ENCODE data around the gene ARPC5.

The ARPC5 gene

DNA sequence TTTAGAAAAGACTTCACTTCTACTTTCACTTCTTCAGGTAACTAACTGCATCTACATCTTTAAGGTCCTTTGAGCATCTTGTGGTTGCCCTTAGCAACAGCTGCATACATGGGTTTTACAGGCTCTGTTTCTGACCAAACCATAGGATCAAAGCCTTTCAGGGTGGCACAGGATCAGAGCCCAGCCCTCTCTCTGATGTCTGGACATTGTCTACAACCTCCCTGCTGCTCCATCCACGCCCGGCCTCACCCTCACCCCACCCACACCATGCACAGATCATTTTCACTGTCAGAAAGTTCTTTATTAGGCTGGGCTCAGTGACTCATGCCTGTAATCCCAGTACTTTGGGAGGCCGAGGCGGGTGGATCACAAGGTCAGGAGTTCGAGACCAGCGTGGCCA, 50.5 kb downstream of the ARPC5 start:
- peak; percentile 64 for DNase-seq (ENCODE audit: low read depth)

DNA sequence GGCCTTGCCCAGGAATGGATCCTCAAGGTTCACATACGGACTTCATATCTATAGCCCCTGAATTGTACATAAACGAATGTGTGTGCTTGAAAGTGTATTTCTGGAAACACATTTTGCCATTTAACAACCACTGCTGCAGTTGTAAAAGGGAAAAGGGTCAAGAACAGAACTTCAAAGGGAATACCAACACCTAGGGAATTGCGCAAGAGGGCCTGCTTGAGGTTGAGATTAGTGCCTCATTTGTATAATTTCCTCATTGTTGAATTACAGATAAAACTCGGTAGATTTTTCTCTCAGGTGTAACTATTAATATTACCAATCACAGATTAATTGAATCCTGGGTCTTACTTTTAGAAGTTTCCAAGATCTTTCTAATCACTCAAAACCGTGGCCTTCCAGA, 51.4 kb downstream of the ARPC5 start:
- DNase-seq (ENCODE audit: low read depth) = no peak

DNA sequence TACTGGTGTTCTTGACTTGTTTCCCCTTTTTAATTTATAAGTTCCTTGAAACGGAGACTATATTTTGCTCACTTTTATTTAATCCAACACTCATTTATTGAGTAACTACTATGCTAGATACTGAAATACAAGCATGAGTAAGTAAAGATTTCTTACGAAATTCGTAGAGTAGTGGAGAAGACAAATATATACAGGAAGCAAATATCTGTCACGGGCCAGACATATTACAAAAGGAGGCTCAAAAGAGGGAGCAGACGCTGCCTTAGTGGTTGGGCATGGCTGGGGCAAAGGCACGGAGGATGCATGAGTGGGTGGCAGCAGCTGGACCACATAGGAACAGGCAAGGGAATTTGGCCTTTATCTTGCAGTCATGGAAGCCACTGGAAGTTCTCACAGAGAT, 52.1 kb downstream of the ARPC5 start:
- peak; percentile 82 for DNase-seq (ENCODE audit: low read depth)

DNA sequence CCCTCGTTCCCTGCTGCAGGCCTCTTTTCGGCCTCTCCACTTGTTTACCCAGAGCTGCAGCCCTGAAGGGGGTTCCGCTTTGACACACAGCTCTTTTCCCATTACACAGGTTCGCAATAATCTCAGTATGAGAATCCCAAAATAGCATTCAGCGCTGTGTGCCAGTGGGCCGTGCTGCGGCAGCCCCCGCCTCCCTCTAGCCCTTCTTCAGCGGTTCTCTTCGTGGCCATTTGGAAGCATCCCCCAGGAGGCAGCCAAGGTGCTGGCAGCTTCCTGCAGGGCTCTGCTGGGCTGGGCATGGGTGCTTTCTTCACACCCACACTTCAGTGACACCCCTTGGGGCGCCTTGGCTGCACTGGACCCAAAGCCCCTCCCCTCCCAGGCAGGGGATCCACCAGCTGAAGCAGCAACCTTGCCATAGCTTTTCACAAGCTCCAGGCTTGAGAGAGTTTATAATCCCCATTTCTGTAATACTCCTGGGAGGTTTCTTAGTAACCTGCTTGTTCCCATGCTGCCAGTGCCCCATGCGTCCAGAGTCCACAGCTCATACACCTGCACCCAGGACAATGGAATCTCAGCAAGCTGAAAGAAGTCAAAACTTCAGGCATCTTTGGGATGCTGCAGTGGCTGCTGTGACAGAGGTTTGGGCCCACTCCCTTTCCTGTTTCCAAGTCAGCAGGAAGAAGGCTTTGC, 53.4 kb downstream of the ARPC5 start:
- DNase-seq (ENCODE audit: low read depth) = no peak

DNA sequence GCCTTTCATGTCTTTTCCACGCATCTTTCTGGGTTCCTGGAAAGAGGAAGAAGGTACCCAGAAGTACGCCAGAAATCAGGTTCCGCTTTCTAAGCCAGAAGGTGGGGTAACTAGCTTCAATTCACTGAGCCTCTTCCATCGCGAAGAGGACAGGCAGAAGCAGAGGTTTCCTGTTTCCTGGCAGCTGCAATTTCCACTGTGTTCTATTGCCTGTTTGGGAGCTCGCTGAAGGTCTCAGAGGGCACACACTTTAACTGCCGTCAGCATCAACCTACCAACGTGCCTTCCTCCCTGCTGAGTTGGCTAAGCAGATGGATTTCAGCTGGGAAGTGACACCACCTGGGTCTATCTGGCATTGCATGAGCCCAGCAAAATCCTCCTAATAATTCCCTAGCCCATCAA, 55.3 kb downstream of the ARPC5 start:
- peak; percentile 7 for DNase-seq (ENCODE audit: low read depth)

DNA sequence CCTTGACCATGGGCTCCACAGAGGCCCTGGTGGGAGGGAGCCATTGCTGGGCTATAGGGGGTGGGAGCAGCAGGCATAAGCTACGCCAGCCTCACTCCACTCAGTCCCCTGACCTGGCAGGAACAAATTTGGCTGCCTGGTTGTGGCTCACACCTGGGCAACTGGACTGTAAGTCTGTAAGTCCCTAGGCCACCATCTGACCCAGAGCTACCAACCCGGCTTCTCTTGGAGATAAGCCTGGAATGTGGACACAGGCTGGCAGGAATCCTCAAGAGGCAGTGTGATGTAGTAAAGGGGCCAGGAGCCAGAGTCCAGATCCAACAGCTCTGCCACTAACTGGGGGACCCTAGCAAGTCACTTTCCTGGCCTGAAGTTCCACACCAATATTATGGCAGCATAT, 56.7 kb downstream of the ARPC5 start:
- DNase-seq (ENCODE audit: low read depth) = no peak

DNA sequence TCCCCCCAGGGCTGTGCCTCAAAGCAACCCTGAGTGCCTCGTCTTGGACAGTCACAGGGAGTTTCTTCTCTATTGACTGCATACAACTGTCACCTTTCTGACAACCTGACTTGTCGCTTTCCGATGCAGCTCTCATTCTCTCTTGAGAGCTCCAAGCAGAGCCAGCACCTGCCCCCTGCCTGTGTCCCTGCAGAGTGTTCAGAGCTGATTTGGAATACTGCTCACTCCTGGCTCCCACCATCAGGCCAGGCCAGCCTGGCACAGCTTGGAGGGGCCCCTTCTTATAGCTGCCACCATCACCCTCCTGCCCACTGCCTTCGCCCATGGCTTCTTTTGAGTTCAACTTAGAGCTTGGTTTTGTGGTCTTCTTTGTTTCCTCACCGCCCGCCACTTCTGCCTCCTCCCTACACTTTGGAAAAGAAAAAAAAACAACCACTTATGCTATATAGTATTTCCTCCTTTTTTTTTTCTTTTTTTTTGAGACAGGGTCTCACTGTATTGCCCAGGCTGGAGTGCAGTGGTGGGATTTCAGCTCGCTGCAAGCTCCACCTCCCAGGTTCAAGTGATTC, 57.6 kb downstream of the ARPC5 start:
- DNase-seq (ENCODE audit: low read depth) = no peak

DNA sequence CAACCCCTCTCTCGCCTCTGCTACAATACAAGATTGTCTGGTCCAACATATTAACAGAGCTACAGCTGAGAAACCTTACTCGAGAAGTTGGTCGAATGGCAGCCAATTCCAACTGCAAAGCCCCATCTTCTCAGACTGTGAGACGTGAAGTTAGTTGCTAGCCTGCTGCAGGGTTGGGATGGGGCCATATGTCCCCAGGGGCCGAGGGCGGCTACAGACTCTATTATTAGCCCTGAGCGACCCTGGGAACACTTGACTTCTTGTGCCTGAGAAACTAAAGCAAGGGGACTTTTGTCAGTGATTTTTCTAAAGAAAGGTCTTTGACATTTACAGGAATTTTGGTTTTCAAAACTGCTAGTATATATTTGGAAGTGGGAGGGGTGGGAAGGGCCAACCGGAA, 59.0 kb downstream of the ARPC5 start:
- no peak for DNase-seq (ENCODE audit: low read depth)

DNA sequence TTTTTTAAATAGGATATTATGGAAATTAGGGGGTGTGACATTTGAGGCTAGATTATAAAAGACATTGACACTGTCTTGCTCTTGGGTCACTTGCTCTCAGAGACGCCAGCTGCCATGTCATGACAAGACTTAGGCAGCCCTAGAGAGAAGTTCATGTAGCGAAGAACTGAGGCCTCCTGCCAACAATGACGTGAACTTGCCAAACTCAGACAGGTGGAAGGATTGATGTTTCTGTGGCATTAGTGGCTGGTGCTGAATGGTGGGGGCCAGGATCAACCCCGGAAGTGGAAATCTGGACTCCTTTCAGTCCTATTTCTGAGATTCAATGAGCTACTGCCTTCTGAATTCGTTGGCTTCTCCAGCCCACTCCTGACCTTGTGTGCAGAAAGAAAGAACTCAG, 60.0 kb downstream of the ARPC5 start:
- DNase-seq (ENCODE audit: low read depth) = no peak

DNA sequence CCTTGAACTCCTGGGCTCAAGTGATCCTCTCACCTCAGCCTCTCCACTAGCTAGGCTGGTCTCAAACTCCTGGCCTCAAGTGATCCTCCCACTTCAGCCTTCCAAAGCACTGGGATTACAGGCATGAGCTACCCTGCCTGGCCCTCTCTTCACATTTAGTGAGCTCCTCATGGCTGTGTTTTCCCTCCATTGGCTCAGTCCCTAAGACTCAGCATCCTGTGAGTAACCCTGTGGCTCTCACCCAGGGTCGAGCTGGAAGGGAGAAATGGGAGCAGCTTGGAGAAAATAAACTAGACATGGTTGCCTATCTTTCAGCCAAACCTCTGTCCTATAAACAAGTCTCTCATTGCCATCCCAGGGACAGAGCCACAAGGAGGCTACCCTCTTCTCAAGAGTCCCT, 62.9 kb downstream of the ARPC5 start:
- DNase-seq (ENCODE audit: low read depth) = no peak

DNA sequence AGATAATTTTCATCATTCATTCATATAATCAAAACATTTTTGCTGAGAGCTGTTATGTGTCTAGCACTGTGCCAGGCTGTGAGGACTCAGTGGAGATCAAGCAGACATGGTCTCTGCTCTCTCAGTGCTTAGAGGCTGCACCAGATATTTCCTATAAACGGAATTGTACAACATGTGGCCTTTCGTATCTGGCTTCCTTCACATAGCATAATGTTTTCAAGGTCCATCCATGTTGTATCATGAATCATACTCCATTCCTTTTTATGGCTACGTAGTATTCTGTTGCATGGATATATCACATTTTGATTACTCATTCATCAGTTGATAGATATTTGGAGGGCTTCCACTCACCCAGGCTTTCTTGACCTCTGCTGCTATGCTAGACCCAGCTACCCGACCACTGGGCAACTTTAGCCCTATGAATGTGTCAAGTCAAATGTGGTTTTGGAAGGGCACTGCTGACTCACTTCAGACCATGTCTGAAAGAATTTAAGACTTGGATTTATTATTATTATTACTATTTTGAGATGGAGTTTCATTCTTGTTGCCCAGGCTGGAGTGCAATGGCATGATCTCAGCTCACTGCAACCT, 63.8 kb downstream of the ARPC5 start:
- peak; percentile 29 for DNase-seq (ENCODE audit: low read depth)

All from amniotic epithelial cell (primary cell).